Caco-2 (cell line): ENCODE results near the gene ATCAY. TPM values are rescaled to one million over a fixed set of nuclear protein-coding genes. Genes with fewer than 3 reads are reported as not detected.

Source experiments
- BruUV-seq: library from RNA; stranded (reverse); fragments of 400-500 nt; replicated peaks from 2 replicates; lab custom pipeline; 2021; lab: Mats Ljungman, UMichigan
- CTCF ChIA-PET: fragments of 300-600 bp; sonication (Branson Sonifier 250); formaldehyde crosslinking; loops from one replicate; lab custom pipeline; 2022; ENCODE audit warnings: antibody characterized with exemption; lab: Charles Lee
- POLR2A ChIA-PET: fragments of 300-600 bp; sonication (Branson Sonifier 250); formaldehyde crosslinking; loops from one replicate; lab custom pipeline; 2022; ENCODE audit warnings: antibody characterized with exemption; lab: Charles Lee
- DNase-seq, 2 experiments: peaks; one replicate each; pipeline versions ENCODE4 v3.0.0 to v3.0.0-alpha.2; 2020 to 2022
- H3K27me3 ChIP-seq: replicated peaks from 2 replicates; pipeline ENCODE4 v1.6.0; 2011; ENCODE audit warnings: low read length; ENCODE audit not compliant: control insufficient read depth, insufficient read depth
- H3K36me3 ChIP-seq: 2 replicates; pipeline ENCODE4 v1.5.1; 2011; ENCODE audit warnings: low read length; ENCODE audit not compliant: control insufficient read depth, insufficient read depth
- H3K4me1 ChIP-seq: fragments of 250-450 bp; sonication (Bioruptor Pico); 2 replicates; pipeline ENCODE4 v1.5.1; 2020; ENCODE audit warnings: mild to moderate bottlenecking
- H3K4me3 ChIP-seq: 2 replicates; pipeline ENCODE4 v1.5.1; 2011; ENCODE audit warnings: low read depth, mild to moderate bottlenecking, control low read depth, low read length
- H3K9me3 ChIP-seq: fragments of 250-450 bp; sonication (Bioruptor Pico); 2 replicates; pipeline ENCODE4 v1.5.1; 2020; ENCODE audit warnings: mild to moderate bottlenecking, moderate library complexity
- H3K27ac Mint-ChIP-seq: one replicate; pipeline ENCODE4 v1.8.0; 2022; ENCODE audit warnings: mixed read lengths; ENCODE audit not compliant: unreplicated experiment
- H3K27me3 Mint-ChIP-seq: one replicate; pipeline ENCODE4 v1.8.0; 2022; ENCODE audit warnings: mixed read lengths; ENCODE audit not compliant: insufficient read depth, unreplicated experiment
- H3K36me3 Mint-ChIP-seq: one replicate; pipeline ENCODE4 v1.8.0; 2022; ENCODE audit warnings: mild to moderate bottlenecking, mixed read lengths; ENCODE audit not compliant: insufficient read depth, unreplicated experiment
- H3K4me1 Mint-ChIP-seq: one replicate; pipeline ENCODE4 v1.8.0; 2022; ENCODE audit warnings: low read depth, mixed read lengths; ENCODE audit not compliant: unreplicated experiment
- H3K4me3 Mint-ChIP-seq: one replicate; pipeline ENCODE4 v1.8.0; 2022; ENCODE audit warnings: mild to moderate bottlenecking, moderate library complexity, mixed read lengths; ENCODE audit not compliant: unreplicated experiment
- H3K9me3 Mint-ChIP-seq: one replicate; pipeline ENCODE4 v1.8.0; 2022; ENCODE audit warnings: mixed read lengths; ENCODE audit not compliant: unreplicated experiment
- CTCF ChIP-seq, 2 experiments: fragments of 200-600 bp in 1 of 2; IDR thresholded peaks; 1 replicate in 1 of 2; 2 replicates in 1 of 2; pipeline versions ENCODE4 v1.5.1 to v1.8.0; 2011 to 2022; ENCODE audit warnings: antibody characterized with exemption in 1 of 2, control low read depth in 1 of 2, inconsistent platforms in 1 of 2, low read depth in 1 of 2, low read length in 1 of 2, mild to moderate bottlenecking in 1 of 2, moderate library complexity in 1 of 2; ENCODE audit not compliant: insufficient read depth in 1 of 2, severe bottlenecking in 1 of 2, unreplicated experiment in 1 of 2
- intact Hi-C: fragments of 100-400 bp; cut with micrococcal nuclease; formaldehyde crosslinking; loops from one replicate; pipeline ENCODE4 v1.10.0; 2022; ENCODE audit not compliant: unreplicated experiment
- total RNA-seq: library from RNA; stranded (reverse); gene quantifications from 2 replicates; pipeline ENCODE4 v1.2.3, GENCODE V29; 2022

The ATCAY gene
- total RNA-seq, 1 experiment from 2014 or later, result not detected

DNA sequence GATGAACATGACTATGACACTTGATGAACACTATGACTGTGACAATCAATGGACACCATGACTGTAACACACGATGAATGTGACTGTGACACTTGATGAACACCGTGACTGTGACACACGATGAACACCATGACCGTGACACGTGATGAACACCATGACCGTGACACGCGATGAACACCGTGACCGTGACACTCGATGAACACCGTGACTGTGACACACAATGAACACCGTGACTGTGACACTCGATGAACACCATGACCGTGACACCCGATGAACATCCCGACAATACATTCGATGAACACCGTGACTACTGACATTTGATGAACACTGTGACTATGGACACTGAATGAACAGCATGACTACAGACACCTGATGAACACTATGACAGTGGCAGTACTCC lies 42.6 kb upstream of the ATCAY start:
- Histone ChIP-seq H3K27me3 (no peaks in the 10 kb centered on the region), H3K4me1 (no peaks in the 10 kb centered on the region), H3K36me3 (no peaks in the 10 kb centered on the region), H3K9me3 (no peaks in the 10 kb centered on the region), H3K4me3 (no peak overlapping the region)
- Mint-ChIP-seq H3K4me3 (no peak overlapping the region), H3K36me3 (peaks cover 6% of the 10 kb centered on the region), H3K27me3 (peaks cover 3% of the 10 kb centered on the region), H3K9me3 (no peaks in the 10 kb centered on the region), H3K27ac (no peak overlapping the region), H3K4me1 (no peaks in the 10 kb centered on the region)
- TF ChIP-seq CTCF (IDR thresholded peaks at IDR 0.05; ENCODE audit: insufficient read depth in 1 of 2, low read depth in 1 of 2, low read length in 1 of 2, severe bottlenecking in 1 of 2, unreplicated experiment in 1 of 2), result no peak
- POLR2A ChIA-PET, result no interaction called here
- no peak for DNase-seq
- intact Hi-C loops, result no loop called here
- CTCF ChIA-PET, result no interaction called here
- no TSS peak for BruUV-seq

GRCh38 chr19:3838661-3839060 lies 41.8 kb upstream of the ATCAY start:
- Histone ChIP-seq H3K27me3 (no peaks in the 10 kb centered on the region), H3K9me3 (no peaks in the 10 kb centered on the region), H3K4me3 (no peak overlapping the region), H3K4me1 (no peaks in the 10 kb centered on the region), H3K36me3 (no peaks in the 10 kb centered on the region)
- DNase-seq, result no peak
- no peak overlapping the region for H3K4me3 Mint-ChIP-seq
- intact Hi-C loops, result no loop called here
- POLR2A ChIA-PET, result interaction anchor here (0.9 kb wide), 1 partner anchor 8 kb away, joined by 4 read pairs; no protein-coding TSS in a partner anchor
- no peak for TF ChIP-seq CTCF (IDR thresholded peaks at IDR 0.05; ENCODE audit: insufficient read depth in 1 of 2, low read depth in 1 of 2, low read length in 1 of 2, severe bottlenecking in 1 of 2, unreplicated experiment in 1 of 2)
- H3K36me3 Mint-ChIP-seq, result peaks cover 6% of the 10 kb centered on the region
- BruUV-seq, result no TSS peak
- H3K9me3 Mint-ChIP-seq, result no peaks in the 10 kb centered on the region
- no peaks in the 10 kb centered on the region for H3K4me1 Mint-ChIP-seq
- no peak overlapping the region for H3K27ac Mint-ChIP-seq
- H3K27me3 Mint-ChIP-seq, result peaks cover 3% of the 10 kb centered on the region
- CTCF ChIA-PET, result no interaction called here

DNA sequence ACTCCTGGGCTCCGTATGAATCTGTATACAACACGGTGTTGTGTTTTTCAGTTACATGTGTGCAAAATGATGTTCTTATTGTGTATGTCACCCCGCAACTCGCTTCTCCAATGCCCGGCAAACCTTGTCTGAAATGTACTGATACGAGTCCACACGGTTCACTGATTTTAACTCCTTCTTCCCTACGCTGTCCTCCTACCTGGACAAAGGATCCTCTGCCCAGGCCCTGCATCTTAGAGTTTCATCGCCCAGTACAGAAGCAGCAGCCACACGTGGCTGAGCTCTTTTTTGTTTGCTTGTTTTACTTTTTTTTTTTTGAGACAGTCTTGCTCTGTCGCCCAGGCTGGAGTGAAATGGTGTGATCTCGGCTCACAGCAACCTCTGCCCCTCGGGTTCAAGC lies 40.5 kb upstream of the ATCAY start:
- Histone ChIP-seq H3K4me3 (no peak overlapping the region), H3K4me1 (no peaks in the 10 kb centered on the region), H3K27me3 (no peaks in the 10 kb centered on the region), H3K9me3 (no peaks in the 10 kb centered on the region), H3K36me3 (no peaks in the 10 kb centered on the region)
- no peak for TF ChIP-seq CTCF (IDR thresholded peaks at IDR 0.05; ENCODE audit: insufficient read depth in 1 of 2, low read depth in 1 of 2, low read length in 1 of 2, severe bottlenecking in 1 of 2, unreplicated experiment in 1 of 2)
- POLR2A ChIA-PET, result no interaction called here
- CTCF ChIA-PET, result no interaction called here
- peaks cover 6% of the 10 kb centered on the region for H3K36me3 Mint-ChIP-seq
- H3K4me3 Mint-ChIP-seq, result no peak overlapping the region
- H3K27ac Mint-ChIP-seq, result no peak overlapping the region
- BruUV-seq, result no TSS peak
- DNase-seq, result no peak
- H3K9me3 Mint-ChIP-seq, result no peaks in the 10 kb centered on the region
- intact Hi-C loops, result no loop called here
- H3K27me3 Mint-ChIP-seq, result peaks cover 3% of the 10 kb centered on the region
- no peaks in the 10 kb centered on the region for H3K4me1 Mint-ChIP-seq
